WERI-Rb-1 (cell line): Measurements from ENCODE around the gene COL5A2.

Experiments
- DNase-seq: peaks from one replicate; pipeline ENCODE4 v3.0.0-alpha.2; 2020
- H3K27ac ChIP-seq: fragments of 250-450 bp; sonication (Bioruptor Pico); 2 replicates; pipeline ENCODE4 v1.5.1; 2020; ENCODE audit warnings: mild to moderate bottlenecking, moderate library complexity
- H3K27me3 ChIP-seq: fragments of 250-450 bp; sonication (Bioruptor Pico); 2 replicates; pipeline ENCODE4 v1.5.1; 2021; ENCODE audit warnings: mild to moderate bottlenecking, low read depth, moderate library complexity; ENCODE audit not compliant: insufficient read depth, severe bottlenecking
- H3K36me3 ChIP-seq: fragments of 250-450 bp; sonication (Bioruptor Pico); 2 replicates; pipeline ENCODE4 v1.5.1; 2020; ENCODE audit warnings: mild to moderate bottlenecking, moderate library complexity
- H3K4me3 ChIP-seq: 2 replicates; pipeline ENCODE4 v1.5.1; 2011; ENCODE audit warnings: low read depth, mild to moderate bottlenecking, control low read depth, low read length
- H3K9me3 ChIP-seq: fragments of 250-450 bp; sonication (Bioruptor Pico); 2 replicates; pipeline ENCODE4 v1.5.1; 2021; ENCODE audit warnings: mild to moderate bottlenecking, moderate library complexity; ENCODE audit not compliant: severe bottlenecking
- CTCF ChIP-seq: IDR thresholded peaks from 2 replicates; pipeline ENCODE4 v1.5.1; 2011; ENCODE audit warnings: low read depth, mild to moderate bottlenecking, control low read depth, inconsistent platforms, low read length

Gene COL5A2

DNA sequence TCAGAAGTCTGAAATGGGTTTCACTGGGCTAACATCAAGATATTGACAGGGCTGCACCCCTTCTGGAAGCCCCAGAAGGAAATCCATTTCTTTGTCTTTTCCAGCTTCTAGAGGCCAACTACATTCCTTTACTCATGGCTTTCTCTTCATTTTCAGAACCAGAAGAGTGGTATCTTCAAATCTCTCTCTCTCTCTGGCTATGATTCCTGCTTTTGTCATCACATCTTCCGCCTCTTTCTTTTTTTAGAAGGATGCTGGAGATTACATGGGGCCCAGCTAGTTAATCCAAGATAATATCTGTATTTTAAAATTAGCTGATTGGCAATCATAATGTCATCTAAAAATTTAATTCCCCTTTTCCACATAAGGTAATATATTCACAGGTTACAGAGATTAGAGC is 23.8 kb downstream of the COL5A2 start:
- H3K27ac ChIP-seq = no peak overlapping the region
- no peaks in the 10 kb centered on the region for H3K9me3 ChIP-seq
- no peak overlapping the region for H3K4me3 ChIP-seq
- no peaks in the 10 kb centered on the region for H3K27me3 ChIP-seq
- H3K36me3 ChIP-seq = no peaks in the 10 kb centered on the region
- DNase-seq = no peak
- TF ChIP-seq CTCF = no peak

GRCh38 chr2:189153619-189154018 is 25.9 kb downstream of the COL5A2 start:
- Histone ChIP-seq H3K36me3 (no peaks in the 10 kb centered on the region), H3K4me3 (no peak overlapping the region), H3K27ac (no peak overlapping the region), H3K27me3 (no peaks in the 10 kb centered on the region), H3K9me3 (no peaks in the 10 kb centered on the region)
- TF ChIP-seq CTCF = no peak
- no peak for DNase-seq

DNA sequence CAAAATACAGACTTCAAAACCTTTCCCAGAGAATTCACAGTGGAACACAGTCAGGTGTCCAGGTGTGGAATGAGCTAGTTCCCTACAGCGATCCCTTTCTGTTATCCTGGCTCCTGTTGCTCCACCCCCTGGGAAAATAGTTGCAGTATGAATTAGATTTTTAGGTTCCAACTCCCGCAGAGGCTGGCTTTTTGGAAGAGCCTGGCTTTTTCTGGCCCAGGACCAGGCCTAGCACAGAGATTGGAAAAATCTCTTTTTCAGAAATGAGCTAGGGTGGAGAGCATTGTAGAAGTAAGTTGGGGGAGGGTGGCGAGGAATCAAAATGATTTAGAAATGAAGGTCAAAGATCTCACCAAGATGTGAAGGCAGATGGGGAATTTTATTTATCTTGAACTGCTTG is 27.1 kb downstream of the COL5A2 start:
- TF ChIP-seq CTCF = no peak
- H3K9me3 ChIP-seq = no peaks in the 10 kb centered on the region
- no peak overlapping the region for H3K4me3 ChIP-seq
- no peak overlapping the region for H3K27ac ChIP-seq
- no peaks in the 10 kb centered on the region for H3K36me3 ChIP-seq
- H3K27me3 ChIP-seq = no peaks in the 10 kb centered on the region
- DNase-seq = no peak

DNA sequence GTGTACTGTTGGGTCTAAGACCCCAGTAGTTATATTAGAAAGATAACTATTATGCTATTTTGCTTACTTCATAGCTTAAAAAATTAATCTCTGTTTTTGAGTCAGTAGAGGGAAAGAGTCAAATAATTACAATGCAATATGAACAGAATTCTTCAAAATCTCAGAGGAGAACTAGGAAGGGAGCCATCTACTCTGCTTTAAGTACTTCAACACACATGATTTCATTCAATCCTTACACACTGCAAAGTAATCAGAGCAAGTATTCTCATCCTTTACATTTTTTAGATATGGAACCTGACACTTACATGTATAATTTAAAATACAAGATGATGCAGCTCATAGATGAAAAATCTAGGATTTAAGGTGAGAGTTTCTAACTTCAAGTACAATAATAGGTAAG is 27.7 kb downstream of the COL5A2 start:
- H3K36me3 ChIP-seq = no peaks in the 10 kb centered on the region

GRCh38 chr2:189150033-189150432 is 29.5 kb downstream of the COL5A2 start:
- TF ChIP-seq CTCF = no peak
- no peak for DNase-seq
- Histone ChIP-seq H3K27ac (no peak overlapping the region), H3K36me3 (no peaks in the 10 kb centered on the region), H3K9me3 (no peaks in the 10 kb centered on the region), H3K27me3 (no peaks in the 10 kb centered on the region), H3K4me3 (no peak overlapping the region)

More for the DNA sequence above, 27.7 kb downstream of the COL5A2 start:
- H3K27me3 ChIP-seq = no peaks in the 10 kb centered on the region
- no peak overlapping the region for H3K4me3 ChIP-seq
- H3K9me3 ChIP-seq = no peaks in the 10 kb centered on the region
- no peak for TF ChIP-seq CTCF
- H3K27ac ChIP-seq = no peak overlapping the region
- no peak for DNase-seq

DNA sequence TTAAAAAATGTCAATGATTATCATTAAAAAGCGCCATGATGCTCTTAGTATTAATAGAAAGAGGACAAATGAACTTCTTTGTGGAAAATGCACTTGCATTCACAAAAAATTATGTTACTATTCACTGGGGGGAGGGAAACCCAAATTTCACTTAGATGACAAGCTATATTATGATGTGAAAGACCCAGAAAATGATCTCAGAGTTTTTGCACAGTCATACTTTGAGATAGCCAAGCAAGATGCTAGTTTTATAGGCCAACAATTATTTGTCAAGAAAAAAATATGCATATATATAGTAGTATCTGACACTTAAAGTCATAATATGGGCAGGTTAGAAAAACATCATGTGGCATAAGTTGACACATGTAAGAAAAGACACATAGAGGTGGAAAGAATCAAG is 31.6 kb downstream of the COL5A2 start:
- no peaks in the 10 kb centered on the region for H3K27me3 ChIP-seq
- H3K4me3 ChIP-seq = no peak overlapping the region
- no peaks in the 10 kb centered on the region for H3K9me3 ChIP-seq
- no peaks in the 10 kb centered on the region for H3K36me3 ChIP-seq
- DNase-seq = no peak
- no peak overlapping the region for H3K27ac ChIP-seq
- TF ChIP-seq CTCF = no peak
